ENCODE data around the gene GABRA5.

The GABRA5 gene

DNA sequence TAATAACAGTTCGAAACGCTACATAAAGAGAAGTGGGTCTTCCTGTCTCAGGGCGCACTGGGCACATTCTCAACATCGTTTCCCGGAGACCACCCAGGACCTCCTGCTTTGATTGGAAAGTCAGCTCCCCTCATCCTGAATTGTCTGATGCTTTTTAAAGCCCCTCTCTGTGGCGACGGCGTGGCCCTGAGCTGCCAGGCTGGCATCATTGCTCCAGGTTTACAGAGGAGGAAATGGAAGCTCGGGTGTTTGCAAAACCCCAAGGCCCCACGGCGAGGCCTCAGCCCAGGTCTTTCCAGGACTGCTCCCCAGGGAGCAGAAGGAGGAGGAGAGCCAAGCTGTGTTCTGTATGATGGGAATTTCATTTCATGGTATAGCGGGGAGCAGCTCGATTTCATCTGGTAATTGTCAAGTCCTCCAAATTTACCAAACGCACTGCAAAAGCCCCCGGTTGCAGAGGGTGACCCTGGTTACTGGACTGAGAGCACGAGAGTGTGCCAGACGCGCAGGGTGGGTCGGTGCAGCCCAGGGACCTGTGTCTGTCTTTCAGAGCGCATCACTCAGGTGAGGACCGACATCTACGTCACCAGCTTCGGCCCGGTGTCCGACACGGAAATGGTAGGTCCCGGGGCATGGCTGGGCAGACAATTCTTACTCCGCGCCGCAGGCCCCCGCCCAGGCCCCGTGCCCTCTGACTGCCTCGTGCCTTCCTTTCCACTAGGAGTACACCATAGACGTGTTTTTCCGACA lies 15.9 kb downstream of the GABRA5 start:
- H3K4me1 ChIP-seq (ENCODE audit: control insufficient read depth, insufficient read depth, low read length), result no peaks in the 10 kb centered on the region
- H3K36me3 ChIP-seq (ENCODE audit: control insufficient read depth, insufficient read depth, low read length), result no peaks in the 10 kb centered on the region
- H3K27ac ChIP-seq (ENCODE audit: low read depth, low read length), result no peak overlapping the region
- no peak overlapping the region for H3K4me3 ChIP-seq (ENCODE audit: low read length)
- H3K9ac ChIP-seq (ENCODE audit: low read length), result no peak overlapping the region
- H3K27me3 ChIP-seq (ENCODE audit: control insufficient read depth, insufficient read depth, low read length), result no peaks in the 10 kb centered on the region

DNA sequence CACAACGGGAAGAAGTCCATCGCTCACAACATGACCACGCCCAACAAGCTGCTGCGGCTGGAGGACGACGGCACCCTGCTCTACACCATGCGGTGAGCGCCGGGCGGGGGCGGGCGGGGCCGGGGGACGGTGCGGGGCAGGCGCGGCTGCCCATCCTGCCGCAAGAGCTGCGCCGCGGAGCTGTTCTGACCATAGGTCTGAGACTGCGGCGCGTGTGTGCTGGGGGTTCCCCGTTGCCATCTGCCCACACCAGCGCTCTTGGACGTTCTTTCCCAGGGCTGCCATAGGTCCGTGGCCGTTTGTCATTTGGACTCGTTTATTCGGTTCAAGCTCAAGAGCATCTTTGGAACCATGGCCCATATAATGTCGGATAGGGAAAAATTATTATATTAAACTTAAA lies 16.6 kb downstream of the GABRA5 start:
- H3K27ac ChIP-seq (ENCODE audit: low read depth, low read length), result no peak overlapping the region
- no peaks in the 10 kb centered on the region for H3K4me1 ChIP-seq (ENCODE audit: control insufficient read depth, insufficient read depth, low read length)
- H3K4me3 ChIP-seq (ENCODE audit: low read length), result no peak overlapping the region
- H3K36me3 ChIP-seq (ENCODE audit: control insufficient read depth, insufficient read depth, low read length), result no peaks in the 10 kb centered on the region
- no peak overlapping the region for H3K9ac ChIP-seq (ENCODE audit: low read length)
- H3K27me3 ChIP-seq (ENCODE audit: control insufficient read depth, insufficient read depth, low read length), result no peaks in the 10 kb centered on the region

DNA sequence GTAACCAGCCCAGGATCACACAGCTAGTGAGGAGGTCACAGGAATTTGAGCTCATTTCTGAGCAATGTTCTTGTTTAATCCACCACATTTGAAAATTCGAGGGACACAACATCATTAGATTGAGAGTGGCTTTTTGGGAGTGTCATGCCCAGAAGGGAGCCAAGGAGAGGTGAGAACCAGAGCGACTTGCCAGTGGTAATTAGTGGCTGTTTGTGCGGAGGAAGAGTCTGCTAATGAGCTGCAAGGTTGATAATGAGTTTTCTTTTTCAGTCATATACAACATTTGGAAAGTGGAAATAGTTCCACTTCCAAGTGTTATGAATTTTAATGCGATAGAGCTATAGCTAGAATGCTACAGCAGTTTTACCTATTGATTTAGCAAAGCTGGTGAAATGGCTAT lies 19.7 kb downstream of the GABRA5 start:
- no peaks in the 10 kb centered on the region for H3K4me1 ChIP-seq (ENCODE audit: control insufficient read depth, insufficient read depth, low read length)
- H3K27ac ChIP-seq (ENCODE audit: low read depth, low read length), result no peak overlapping the region
- H3K9ac ChIP-seq (ENCODE audit: low read length), result no peak overlapping the region
- H3K36me3 ChIP-seq (ENCODE audit: control insufficient read depth, insufficient read depth, low read length), result no peaks in the 10 kb centered on the region
- H3K4me3 ChIP-seq (ENCODE audit: low read length), result no peak overlapping the region
- H3K27me3 ChIP-seq (ENCODE audit: control insufficient read depth, insufficient read depth, low read length), result no peaks in the 10 kb centered on the region

DNA sequence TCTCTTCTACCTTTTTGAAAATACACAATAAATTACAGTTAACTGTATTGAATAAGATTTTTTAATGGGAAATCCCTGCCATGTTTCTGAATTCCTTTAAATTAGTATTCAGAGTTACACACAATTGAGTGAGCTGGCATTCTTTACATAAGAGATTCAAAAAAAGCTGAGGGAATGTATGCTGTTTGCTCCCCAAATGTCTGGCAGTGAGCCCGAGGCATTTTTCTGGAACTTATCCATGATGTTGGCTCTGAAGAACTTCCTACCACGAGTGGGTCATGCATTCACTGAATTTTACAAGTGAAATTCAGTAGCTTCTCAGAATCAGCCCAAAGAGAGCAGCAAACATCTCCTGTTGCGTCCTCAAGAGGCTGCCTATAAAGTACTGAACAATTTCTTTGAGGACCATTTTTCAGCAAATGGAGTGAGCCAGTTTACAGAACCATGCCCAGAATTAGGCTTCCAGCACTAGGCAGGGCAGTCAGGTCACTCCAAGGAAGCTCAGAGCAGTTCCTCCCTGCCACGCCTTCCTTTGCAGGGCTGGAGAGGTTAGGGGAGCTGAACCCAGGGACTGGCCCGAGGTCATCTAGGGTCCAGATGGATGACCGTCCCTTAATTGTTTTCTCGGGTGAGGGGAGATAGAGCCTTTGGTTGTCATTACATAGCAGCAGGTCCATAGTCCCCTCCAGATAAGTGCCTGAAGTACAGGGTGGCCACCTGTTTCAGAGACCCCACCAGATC lies 21.2 kb downstream of the GABRA5 start:
- H3K4me3 ChIP-seq (ENCODE audit: low read length), result no peak overlapping the region
- no peak overlapping the region for H3K9ac ChIP-seq (ENCODE audit: low read length)
- H3K27me3 ChIP-seq (ENCODE audit: control insufficient read depth, insufficient read depth, low read length), result no peaks in the 10 kb centered on the region
- H3K4me1 ChIP-seq (ENCODE audit: control insufficient read depth, insufficient read depth, low read length), result no peaks in the 10 kb centered on the region
- no peaks in the 10 kb centered on the region for H3K36me3 ChIP-seq (ENCODE audit: control insufficient read depth, insufficient read depth, low read length)
- H3K27ac ChIP-seq (ENCODE audit: low read depth, low read length), result no peak overlapping the region

DNA sequence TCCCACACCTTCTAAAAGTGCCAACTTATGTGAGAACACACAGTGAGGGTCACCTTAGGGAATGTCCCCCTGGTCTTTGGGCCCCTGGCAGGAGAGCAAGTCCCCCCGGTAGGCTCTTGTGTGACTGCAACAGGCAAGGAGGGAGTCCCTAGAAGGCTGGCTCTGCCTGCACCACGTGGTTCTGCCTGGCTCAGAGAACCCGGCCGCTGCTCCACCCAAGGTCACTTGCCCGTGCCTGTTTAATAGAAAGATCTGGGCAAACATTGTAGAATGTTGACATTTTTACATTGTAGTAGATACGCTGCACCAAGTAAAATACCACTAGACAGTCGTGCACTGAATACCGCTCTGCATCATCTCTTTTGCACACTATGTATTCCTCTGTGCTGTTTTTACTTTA lies 21.9 kb downstream of the GABRA5 start:
- H3K27ac ChIP-seq (ENCODE audit: low read depth, low read length), result no peak overlapping the region
- no peaks in the 10 kb centered on the region for H3K27me3 ChIP-seq (ENCODE audit: control insufficient read depth, insufficient read depth, low read length)
- no peaks in the 10 kb centered on the region for H3K4me1 ChIP-seq (ENCODE audit: control insufficient read depth, insufficient read depth, low read length)
- H3K36me3 ChIP-seq (ENCODE audit: control insufficient read depth, insufficient read depth, low read length), result no peaks in the 10 kb centered on the region
- no peak overlapping the region for H3K9ac ChIP-seq (ENCODE audit: low read length)
- no peak overlapping the region for H3K4me3 ChIP-seq (ENCODE audit: low read length)

DNA sequence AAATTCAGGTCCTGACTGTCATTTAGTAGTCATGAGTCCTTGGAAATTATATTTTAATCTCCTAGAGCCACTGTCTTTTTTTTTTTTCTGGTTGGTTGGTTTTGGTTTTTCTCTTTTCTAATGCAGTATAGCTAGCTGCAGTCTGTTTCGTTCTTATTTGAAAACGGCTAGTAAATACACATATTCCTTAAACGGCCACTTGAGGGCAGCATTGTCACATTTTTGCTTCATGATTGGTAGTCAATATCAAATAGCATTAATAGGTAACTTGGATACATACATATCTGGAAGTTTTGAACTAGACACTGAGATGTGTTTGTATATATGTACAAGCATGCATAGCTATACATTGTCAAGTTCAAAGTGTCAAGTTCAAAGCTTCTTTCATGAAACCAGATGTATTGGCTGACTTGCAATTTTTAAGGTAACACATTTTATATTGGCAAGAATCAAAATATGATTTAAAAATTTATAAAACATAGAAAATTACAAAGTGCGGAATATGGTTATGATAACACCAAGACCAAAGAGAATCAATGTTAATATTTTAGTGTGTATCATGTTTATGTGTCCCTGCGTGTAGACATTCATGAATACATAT lies 22.5 kb downstream of the GABRA5 start:
- Histone ChIP-seq H3K4me1 (ENCODE audit: control insufficient read depth, insufficient read depth, low read length) (no peaks in the 10 kb centered on the region), H3K36me3 (ENCODE audit: control insufficient read depth, insufficient read depth, low read length) (no peaks in the 10 kb centered on the region), H3K4me3 (ENCODE audit: low read length) (no peak overlapping the region), H3K27me3 (ENCODE audit: control insufficient read depth, insufficient read depth, low read length) (no peaks in the 10 kb centered on the region), H3K27ac (ENCODE audit: low read depth, low read length) (no peak overlapping the region), H3K9ac (ENCODE audit: low read length) (no peak overlapping the region)

DNA sequence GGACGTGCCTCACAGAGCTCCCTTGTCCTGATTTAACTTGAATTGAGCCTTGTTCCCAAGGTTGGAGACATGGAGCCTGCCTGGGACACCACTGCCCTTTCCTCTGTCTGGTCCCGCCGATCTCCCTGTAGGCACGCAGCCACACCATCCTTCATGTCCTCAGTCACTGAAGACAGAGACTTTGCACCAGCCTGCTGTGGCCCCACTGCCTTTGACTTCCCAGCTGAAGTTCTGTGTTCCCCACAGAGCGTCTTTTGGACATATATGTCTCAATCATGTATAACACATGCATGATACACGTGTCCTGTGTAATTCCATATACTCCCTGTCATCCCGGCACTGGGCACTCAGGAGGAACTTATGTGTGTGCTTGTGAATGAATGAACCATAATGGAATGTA lies 23.6 kb downstream of the GABRA5 start:
- Histone ChIP-seq H3K27me3 (ENCODE audit: control insufficient read depth, insufficient read depth, low read length) (no peaks in the 10 kb centered on the region), H3K4me1 (ENCODE audit: control insufficient read depth, insufficient read depth, low read length) (no peaks in the 10 kb centered on the region), H3K4me3 (ENCODE audit: low read length) (no peak overlapping the region), H3K27ac (ENCODE audit: low read depth, low read length) (no peak overlapping the region), H3K9ac (ENCODE audit: low read length) (no peak overlapping the region), H3K36me3 (ENCODE audit: control insufficient read depth, insufficient read depth, low read length) (no peaks in the 10 kb centered on the region)

DNA sequence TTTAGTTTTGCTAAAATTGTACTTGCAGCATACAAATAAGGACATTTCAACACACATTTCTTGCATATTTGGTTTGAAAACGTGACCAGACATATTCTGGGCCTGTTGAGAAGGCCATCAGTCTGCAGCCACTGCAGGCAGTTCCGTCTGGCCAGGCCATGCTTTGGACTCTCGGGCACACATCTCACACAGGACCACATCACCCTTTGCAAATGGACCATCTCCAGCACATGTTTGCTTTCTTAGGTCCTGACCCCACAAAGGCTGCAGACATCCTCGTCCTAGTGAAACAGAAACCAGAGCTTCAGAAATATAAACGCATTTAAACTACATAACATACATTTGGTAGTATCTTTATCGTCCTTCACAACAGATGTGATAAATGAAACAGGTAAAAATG lies 24.1 kb downstream of the GABRA5 start:
- no peaks in the 10 kb centered on the region for H3K27me3 ChIP-seq (ENCODE audit: control insufficient read depth, insufficient read depth, low read length)
- H3K9ac ChIP-seq (ENCODE audit: low read length), result no peak overlapping the region
- no peaks in the 10 kb centered on the region for H3K4me1 ChIP-seq (ENCODE audit: control insufficient read depth, insufficient read depth, low read length)

DNA sequence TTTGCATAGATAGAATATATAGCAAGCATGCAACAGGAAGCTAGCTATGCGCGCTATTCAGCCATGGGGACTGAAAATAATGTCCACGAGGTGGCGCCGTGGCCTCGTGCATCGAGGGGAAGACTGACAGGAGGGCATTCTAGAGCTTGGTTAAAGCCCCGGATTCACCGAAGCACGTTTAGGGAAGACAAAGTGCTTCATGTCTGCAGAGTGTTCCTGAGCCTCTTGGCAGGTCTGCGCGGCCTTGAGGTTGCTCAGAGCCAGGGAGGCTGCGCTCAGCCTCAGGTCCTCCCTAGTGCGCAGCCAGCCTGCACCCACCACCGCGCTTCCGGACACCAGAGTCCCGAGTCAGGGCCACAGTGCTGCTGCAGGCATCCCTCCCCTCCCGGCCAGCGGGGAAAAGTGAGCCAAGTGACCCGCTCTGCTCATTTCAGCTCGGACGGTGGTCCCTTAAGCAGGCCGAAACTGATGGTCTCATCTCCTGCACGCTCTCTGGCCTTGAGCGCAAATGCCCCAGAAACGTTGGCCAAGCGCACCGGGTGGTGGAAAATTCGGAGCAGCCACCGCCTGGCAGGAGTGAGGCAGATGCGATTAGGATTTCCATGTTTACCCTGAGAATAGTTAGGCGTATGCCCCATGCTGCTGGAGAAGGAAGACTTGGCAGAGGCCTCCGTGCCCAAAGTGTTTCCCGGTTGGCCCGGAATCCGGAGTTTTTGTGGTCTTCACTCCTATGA lies 24.8 kb downstream of the GABRA5 start:
- H3K9ac ChIP-seq (ENCODE audit: low read length), result no peak overlapping the region
- H3K4me3 ChIP-seq (ENCODE audit: low read length), result peak overlapping the region; percentile 35
- H3K36me3 ChIP-seq (ENCODE audit: control insufficient read depth, insufficient read depth, low read length), result no peaks in the 10 kb centered on the region
- H3K27ac ChIP-seq (ENCODE audit: low read depth, low read length), result no peak overlapping the region
- no peaks in the 10 kb centered on the region for H3K4me1 ChIP-seq (ENCODE audit: control insufficient read depth, insufficient read depth, low read length)
- H3K27me3 ChIP-seq (ENCODE audit: control insufficient read depth, insufficient read depth, low read length), result no peaks in the 10 kb centered on the region

More for the DNA sequence above, 24.1 kb downstream of the GABRA5 start:
- Histone ChIP-seq H3K27ac (ENCODE audit: low read depth, low read length) (no peak overlapping the region), H3K4me3 (ENCODE audit: low read length) (no peak overlapping the region), H3K36me3 (ENCODE audit: control insufficient read depth, insufficient read depth, low read length) (no peaks in the 10 kb centered on the region)

DNA sequence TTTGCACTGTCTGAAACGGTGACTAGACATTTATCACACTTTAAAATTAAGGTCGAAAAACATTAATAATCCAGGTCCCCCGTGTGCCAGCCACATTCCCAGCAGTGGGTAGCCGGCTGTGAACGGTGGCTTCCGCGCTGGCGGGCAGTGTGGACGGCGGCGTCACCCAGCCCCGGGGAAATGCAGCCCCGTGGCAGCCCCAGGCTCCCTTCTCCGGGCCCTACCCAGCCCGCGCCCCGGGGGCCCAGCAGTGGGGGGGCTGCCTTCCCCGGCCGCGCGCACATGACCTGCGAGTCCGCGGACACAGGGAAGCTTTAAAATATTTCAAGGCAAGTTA lies 25.3 kb downstream of the GABRA5 start:
- H3K27me3 ChIP-seq (ENCODE audit: control insufficient read depth, insufficient read depth, low read length), result no peaks in the 10 kb centered on the region
- no peak overlapping the region for H3K27ac ChIP-seq (ENCODE audit: low read depth, low read length)
- H3K4me1 ChIP-seq (ENCODE audit: control insufficient read depth, insufficient read depth, low read length), result no peaks in the 10 kb centered on the region
- H3K9ac ChIP-seq (ENCODE audit: low read length), result no peak overlapping the region
- H3K36me3 ChIP-seq (ENCODE audit: control insufficient read depth, insufficient read depth, low read length), result no peaks in the 10 kb centered on the region
- no peak overlapping the region for H3K4me3 ChIP-seq (ENCODE audit: low read length)

DNA sequence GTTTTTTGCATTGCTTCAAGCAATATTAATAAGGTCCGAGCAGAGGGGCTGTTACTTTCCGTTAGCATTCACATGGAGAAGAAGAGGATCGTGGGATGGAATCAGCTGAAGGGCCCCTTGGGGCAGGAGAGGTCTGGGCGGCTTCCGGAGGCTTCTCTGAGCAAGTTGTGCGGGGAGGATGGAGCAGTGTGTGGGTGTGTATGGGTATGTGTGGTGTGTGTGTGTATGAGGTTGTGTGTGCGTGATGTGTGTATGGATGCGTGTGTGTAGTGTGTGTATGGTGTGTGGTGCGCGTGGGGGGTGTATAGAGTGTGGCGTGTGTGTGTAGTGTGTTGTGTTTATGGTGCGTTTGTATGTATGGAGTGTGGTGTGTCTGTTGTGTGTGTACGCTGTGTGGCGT lies 25.8 kb downstream of the GABRA5 start:
- no peak overlapping the region for H3K4me3 ChIP-seq (ENCODE audit: low read length)
- no peaks in the 10 kb centered on the region for H3K4me1 ChIP-seq (ENCODE audit: control insufficient read depth, insufficient read depth, low read length)
- H3K27me3 ChIP-seq (ENCODE audit: control insufficient read depth, insufficient read depth, low read length), result no peaks in the 10 kb centered on the region
- no peaks in the 10 kb centered on the region for H3K36me3 ChIP-seq (ENCODE audit: control insufficient read depth, insufficient read depth, low read length)
- H3K9ac ChIP-seq (ENCODE audit: low read length), result no peak overlapping the region
- H3K27ac ChIP-seq (ENCODE audit: low read depth, low read length), result no peak overlapping the region

DNA sequence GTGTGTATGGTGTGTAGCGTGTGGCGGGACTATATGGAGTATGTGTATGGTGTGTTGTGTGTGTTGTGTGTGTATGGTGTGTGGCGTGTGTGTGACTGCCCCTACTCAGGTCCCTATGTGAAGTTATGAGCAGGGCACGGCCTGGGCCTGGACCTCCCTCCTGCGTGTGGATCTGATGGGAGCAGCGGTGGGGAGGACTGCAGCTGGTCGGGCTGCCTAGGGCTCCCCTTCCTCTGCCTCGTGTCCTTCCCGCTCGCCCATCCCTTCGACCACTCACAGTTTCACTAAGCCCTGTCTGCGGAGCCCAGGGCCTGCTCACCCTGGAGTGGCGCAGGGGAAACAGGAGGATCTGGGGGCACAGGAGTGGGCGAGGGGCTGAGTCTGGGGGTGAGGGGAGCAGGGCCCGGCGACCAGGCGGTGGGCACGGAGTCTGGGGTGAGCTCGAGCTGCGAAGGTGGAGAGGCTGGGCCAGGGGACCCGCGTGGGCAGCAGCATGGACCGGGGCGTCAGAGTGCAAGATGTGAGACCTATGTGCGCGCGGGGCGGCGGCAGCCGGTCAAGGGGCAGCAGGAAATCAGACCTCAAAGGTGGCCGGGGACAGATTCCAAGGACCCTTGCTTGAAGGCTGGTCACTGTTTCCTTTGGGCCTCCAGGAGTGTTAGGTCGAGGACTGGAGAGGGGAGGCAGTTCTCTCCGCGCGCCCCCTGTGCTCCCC lies 26.6 kb downstream of the GABRA5 start:
- no peaks in the 10 kb centered on the region for H3K36me3 ChIP-seq (ENCODE audit: control insufficient read depth, insufficient read depth, low read length)
- H3K4me3 ChIP-seq (ENCODE audit: low read length), result no peak overlapping the region
- no peaks in the 10 kb centered on the region for H3K4me1 ChIP-seq (ENCODE audit: control insufficient read depth, insufficient read depth, low read length)
- H3K9ac ChIP-seq (ENCODE audit: low read length), result no peak overlapping the region
- no peaks in the 10 kb centered on the region for H3K27me3 ChIP-seq (ENCODE audit: control insufficient read depth, insufficient read depth, low read length)
- H3K27ac ChIP-seq (ENCODE audit: low read depth, low read length), result no peak overlapping the region
